ELR (cell line): ENCODE data around the gene SORBS1.

Experiments used
- DNase-seq: peaks from one replicate; pipeline ENCODE4 v3.0.0-alpha.2; 2015; ENCODE audit warnings: low read depth

SORBS1 gene

GRCh38 chr10:95408983-95409873 lies 151.9 kb downstream of the SORBS1 start:
- DNase-seq, result no peak

DNA sequence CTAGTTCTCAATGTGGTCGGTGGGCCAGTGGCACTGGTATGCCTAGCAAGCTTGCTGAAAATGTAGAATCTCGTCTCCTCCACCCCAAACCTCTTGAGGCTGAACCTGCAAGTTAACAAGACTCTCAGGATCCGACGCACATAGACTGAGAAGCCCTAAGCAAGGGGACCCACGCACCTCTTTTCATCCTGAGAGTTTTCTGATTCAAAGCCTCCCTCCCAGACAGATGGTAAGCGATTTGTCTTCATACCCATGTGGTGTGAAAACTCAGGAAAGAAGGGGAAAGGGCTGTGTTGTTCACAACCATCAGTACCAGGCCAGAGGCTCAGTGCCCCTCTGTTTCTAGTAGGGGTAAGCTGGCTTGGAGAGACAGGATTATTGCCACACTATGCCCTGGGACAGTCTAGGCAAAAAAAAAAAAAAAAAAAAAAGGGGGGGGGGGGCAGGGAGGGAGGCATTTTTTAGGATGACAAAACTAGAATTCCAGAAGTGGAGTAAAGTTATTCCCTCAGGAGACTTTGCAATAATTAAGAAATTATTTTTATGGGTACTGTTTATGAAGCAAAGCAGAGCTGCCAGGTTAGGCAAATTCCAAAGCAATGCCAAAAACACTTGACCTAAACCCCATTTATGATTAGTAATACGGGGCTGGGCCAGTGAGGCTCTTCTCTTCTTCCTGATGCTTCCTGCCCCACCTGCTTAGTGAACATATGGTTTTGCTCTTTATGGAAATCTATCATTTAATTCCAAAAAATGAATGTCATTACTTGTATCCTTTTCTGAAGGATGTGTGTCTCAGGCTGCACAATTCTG lies 152.8 kb downstream of the SORBS1 start:
- DNase-seq, result no peak

DNA sequence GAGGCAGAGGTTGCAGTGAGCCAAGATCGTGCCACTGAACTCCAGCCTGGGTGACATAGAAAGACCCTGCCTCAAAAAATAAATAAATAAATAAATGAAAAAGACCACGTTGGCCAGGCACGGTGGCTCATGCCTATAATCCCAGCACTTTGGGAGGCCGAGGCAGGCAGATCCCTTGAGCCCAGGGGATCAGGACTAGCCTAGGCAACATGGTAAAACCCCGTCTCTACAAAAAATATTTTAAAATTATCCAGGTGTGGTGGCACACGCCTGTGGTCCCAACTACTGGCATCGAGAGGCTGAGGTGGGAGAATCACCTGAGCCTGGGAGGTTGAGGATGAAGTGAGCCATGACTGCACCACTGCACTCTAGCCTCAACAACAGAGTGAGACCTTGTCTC lies 153.6 kb downstream of the SORBS1 start:
- DNase-seq, result no peak

- DNase-seq, result no peak
Observed at GRCh38 chr10:95406651-95407280, 154.4 kb downstream of the SORBS1 start.

GRCh38 chr10:95405655-95406054 lies 155.5 kb downstream of the SORBS1 start:
- no peak for DNase-seq

GRCh38 chr10:95404864-95405263 lies 156.3 kb downstream of the SORBS1 start:
- DNase-seq, result no peak

DNA sequence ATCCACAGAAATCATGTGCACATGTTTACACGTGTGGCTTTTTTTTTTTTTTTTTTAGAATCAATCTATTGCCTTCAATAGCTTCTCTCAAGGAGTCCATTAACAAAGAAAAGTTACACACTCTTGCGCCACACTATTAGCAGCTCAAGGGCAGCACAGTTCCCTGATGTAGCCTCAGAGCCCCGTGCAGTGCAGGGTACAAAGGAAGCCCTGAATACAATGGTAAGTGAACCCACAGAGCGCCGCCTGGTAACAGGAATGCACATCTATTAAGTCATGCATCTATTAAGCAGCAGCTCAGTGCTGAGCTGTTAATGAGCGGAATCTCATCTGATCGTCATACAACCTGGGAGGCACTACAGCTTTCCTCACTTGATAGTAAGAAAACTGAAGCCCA lies 156.7 kb downstream of the SORBS1 start:
- DNase-seq, result no peak

GRCh38 chr10:95403700-95404461 lies 157.3 kb downstream of the SORBS1 start:
- no peak for DNase-seq

GRCh38 chr10:95401704-95402469 lies 159.3 kb downstream of the SORBS1 start:
- DNase-seq, result peak; percentile 12

DNA sequence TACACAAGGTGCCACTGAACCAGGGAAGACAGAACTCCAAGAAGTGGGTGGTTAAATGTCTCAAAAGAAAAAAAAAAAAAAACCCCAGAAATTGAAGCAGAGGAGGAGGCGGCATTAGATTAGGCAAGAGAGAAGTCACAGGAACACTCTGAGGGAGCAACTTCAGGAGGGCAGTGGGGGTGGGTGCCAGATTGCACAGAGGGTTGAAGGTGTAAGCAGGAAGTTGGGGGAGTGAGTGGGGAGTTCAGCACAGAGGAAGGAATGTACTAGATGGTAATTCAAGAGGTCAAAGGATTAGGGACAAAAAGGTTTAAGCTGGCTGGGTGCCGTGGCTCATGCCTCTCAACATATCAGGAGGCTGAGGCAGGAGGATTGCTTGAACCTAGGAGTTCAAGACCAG lies 160.4 kb downstream of the SORBS1 start:
- no peak for DNase-seq

DNA sequence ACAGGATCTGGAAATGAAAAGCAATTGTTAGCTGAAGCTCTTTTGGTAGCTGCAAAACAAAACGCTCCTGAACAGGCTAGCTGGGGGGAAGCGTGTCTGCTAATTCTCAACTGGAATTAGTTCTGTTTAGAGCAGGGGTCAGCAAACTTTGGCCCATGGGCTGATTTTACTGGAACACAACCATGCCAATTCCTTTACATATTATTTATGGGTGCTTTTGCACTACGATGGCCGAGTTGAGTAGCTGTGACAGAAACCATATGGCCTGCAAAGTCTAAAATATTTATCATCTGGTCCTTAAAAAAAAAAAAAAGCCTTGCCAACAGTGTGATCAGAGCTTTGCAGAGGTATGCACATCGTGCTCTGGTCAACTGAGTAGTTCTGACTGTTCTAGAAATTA lies 162.0 kb downstream of the SORBS1 start:
- no peak for DNase-seq

DNA sequence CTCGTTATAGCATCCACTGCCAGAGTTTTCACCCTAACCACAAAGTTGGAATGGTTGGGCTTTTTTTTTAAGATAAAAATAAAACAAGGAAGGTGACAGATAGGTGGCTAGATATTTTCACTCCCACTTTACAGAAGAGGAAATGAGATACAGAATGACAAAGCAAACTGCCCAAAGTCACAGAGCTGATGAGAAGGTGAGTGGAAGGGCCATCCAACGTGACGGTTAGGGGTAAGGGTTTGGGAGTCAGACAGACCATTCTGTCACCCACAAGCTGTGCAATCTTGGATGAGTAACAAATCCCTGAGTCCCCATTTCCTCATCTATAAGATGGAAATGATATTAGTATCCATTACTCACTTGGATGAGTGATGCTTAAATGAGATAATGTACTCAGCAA lies 163.4 kb downstream of the SORBS1 start:
- no peak for DNase-seq

DNA sequence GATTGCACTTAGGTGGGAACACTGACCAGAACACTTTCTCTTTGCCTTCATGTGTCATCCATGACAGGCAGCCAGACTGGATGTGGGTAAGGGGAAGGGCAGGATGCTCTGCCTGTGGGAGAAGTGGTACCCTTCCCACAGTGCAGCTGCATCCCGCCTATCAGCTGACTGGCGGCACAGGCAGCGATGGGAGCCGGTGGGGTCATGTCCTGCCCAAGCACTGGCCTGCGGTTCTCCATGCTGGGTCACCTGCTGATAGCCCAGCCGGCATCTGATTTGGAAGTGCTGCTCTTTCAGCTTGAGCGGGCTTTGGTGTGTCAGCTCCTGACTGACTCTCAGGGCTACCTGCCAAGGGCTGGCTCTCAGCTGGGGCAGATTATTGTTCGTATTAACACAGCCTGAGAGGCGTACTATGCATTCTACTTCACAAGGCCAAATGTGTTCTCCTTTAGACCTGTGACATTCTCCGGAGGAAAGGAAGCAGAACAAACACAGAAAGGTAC lies 165.2 kb downstream of the SORBS1 start:
- DNase-seq, result no peak

DNA sequence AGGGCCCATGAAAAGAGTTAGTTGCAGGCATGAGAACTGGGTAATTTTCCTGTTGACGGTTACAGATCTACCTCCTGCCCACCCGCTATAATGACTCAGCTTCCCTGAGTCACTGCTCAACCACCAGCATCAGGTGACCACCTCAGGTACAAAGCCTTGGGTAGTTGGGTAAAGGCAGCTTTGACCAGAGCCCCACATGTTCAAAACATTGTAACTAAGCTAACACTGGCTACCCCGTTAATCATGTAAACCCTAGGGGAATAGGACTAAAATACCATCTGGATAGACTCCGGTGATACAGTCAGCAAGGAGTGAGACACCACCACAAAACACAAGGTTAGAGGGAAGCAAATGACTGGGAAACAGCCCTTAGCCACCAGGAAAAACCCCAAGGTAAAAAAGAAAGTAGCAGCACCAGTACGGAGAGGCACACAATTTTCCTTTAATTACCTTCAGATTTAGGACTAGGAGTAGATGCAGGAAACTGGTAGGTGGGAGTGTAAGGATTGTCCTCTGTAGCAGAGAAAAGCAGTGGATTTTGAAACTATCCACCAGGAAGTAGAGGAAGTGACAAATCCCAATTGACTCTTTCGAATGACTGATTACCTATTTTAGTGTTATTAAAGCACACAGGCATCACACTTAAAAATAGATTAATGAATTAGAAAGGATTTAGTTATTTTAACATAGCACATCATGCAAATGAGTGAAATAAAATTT lies 166.8 kb downstream of the SORBS1 start:
- peak; percentile 9 for DNase-seq

GRCh38 chr10:95392681-95393164 lies 168.4 kb downstream of the SORBS1 start:
- DNase-seq, result no peak

- DNase-seq, result no peak
Observed at GRCh38 chr10:95392217-95392584, 169.0 kb downstream of the SORBS1 start.

DNA sequence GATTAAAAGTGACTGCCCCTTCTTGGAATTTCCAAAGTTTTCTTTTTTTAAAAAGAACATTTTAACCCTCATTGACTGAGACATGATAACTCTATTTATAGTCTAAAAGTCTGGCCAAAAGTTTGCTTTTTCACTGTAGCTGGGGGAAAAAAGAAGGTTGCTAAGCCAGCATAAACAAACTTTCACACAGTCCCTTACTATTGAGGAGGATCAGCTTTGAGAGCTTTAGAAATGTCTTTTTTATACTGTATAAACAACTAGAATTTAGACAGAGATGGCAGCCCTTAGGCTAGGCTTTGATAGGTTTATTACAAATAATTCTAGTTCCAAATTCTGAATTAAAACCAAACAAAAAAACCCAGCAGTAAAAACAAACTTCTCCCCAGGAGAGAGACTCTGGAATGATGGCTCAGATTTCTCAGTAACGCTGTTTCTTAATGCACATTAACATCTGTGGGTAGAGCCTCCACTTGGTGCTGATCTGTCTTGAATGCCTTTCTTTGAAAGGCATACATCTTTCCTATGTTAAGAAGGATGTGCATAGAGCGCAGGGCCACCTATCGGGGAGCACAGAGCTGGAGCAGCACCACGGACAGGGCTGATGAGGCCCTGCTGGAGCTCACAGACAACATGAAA lies 169.5 kb downstream of the SORBS1 start:
- DNase-seq, result peak; percentile 43

DNA sequence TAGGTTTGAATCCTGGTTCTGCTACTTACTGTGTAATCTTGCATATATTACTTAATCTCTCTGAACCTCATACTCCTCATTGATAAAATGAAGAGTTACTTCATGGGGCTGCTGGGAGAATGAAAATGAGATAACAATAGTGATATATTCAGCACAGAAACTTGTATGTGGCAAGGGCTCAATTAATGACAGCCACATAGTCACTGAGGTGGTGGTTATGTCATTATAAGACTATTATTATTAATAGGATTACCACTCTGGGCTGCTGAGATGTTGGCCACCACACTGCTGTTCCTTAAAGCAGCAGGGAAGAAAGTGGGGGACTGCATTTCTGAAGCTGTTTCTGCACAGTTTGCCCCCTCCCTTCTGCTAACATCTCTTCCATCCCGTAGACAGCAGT lies 170.0 kb downstream of the SORBS1 start:
- no peak for DNase-seq

DNA sequence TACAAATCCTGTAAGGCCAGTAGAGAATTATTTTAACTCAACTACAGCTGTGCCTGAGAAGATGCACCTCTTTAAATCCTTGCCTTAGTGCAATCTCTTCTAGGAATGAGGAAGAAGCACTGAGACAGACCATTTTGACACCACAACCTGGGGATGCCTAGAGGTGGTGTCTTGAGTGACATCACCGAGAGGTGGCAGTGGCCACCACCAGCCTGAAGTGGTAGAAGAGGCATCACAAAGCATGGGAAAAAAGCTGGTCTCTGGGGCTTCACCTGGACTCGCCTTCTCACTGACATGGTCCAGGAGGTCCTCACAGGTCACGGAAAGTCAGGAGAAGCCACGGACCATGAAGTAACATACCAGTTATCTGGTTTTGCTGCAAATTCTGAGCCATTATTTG lies 171.2 kb downstream of the SORBS1 start:
- DNase-seq, result no peak

DNA sequence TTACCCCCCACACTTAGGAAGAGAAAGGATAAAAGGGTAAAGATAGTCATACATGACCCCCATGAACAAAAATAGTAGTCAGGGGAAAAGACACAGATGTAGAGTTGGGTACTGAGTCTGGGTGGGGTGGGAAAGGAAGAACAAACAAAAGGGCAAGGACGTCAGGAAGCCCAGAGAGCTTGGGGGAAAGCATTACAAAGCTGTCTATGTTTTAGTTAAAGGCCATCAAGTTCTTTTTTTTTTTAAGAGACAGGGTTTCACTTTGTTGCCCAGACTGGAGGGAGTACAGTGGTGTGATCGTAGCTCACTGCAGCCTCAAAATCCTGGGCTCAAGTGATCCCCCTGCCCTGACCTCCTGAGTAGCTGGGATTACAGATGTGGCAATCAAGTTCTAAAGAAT lies 172.0 kb downstream of the SORBS1 start:
- no peak for DNase-seq
